Epidermal melanocyte (primary cell): ENCODE data around the gene PSG1.
"Not testable (repeated sequence)": the region's sequence is repeated elsewhere in the genome, so short reads cannot be mapped to it uniquely, and the experiment has no call there.

ENCODE experiments used
- DNase-seq: peaks from one replicate; pipeline ENCODE4 v3.0.0; 2011; ENCODE audit warnings: low spot score; ENCODE audit not compliant: insufficient read length

PSG1 gene

GRCh38 chr19:42879613-42880012 lies at the start of gene PSG1:
TSS of gene PSG1 (minus strand) at chr19:42879713. CDS start at chr19:42879581, 132 bp downstream.
- no peak for DNase-seq

GRCh38 chr19:42928896-42929295 lies 49.4 kb upstream of the PSG1 start:
- no peak for DNase-seq

- DNase-seq = no peak
These were observed 47.3 kb upstream of the PSG1 start for GRCh38 chr19:42926781-42927180.

GRCh38 chr19:42923106-42923505 lies 43.6 kb upstream of the PSG1 start:
- not testable (repeated sequence) for DNase-seq

- not testable (repeated sequence) for DNase-seq
These were observed 41.5 kb upstream of the PSG1 start for GRCh38 chr19:42920971-42921370.

- DNase-seq = no peak
These were observed 40.2 kb upstream of the PSG1 start for GRCh38 chr19:42919757-42920079.

GRCh38 chr19:42919070-42919756 lies 39.7 kb upstream of the PSG1 start:
- not testable (repeated sequence) for DNase-seq

- not testable (repeated sequence) for DNase-seq
These were observed 39.0 kb upstream of the PSG1 start for GRCh38 chr19:42918377-42919069.

- DNase-seq = not testable (repeated sequence)
These were observed 38.1 kb upstream of the PSG1 start, which contains the start of gene PSG6 for GRCh38 chr19:42917634-42918033. TSS of gene PSG6 (minus strand) at chr19:42917894. CDS start at chr19:42917792, 102 bp downstream.

GRCh38 chr19:42916931-42917330 lies 37.4 kb upstream of the PSG1 start:
- DNase-seq = not testable (repeated sequence)

GRCh38 chr19:42913516-42913915 lies 34.0 kb upstream of the PSG1 start:
- DNase-seq = not testable (repeated sequence)

- not testable (repeated sequence) for DNase-seq
These were observed 33.4 kb upstream of the PSG1 start for GRCh38 chr19:42912941-42913340.

- DNase-seq = not testable (repeated sequence)
These were observed 32.2 kb upstream of the PSG1 start for GRCh38 chr19:42911731-42912130.

- DNase-seq = not testable (repeated sequence)
These were observed 26.6 kb upstream of the PSG1 start for GRCh38 chr19:42906162-42906561.

- not testable (repeated sequence) for DNase-seq
These were observed 21.0 kb upstream of the PSG1 start for GRCh38 chr19:42900561-42900960.

- DNase-seq = not testable (repeated sequence)
These were observed 20.2 kb upstream of the PSG1 start for GRCh38 chr19:42899674-42900073.

- not testable (repeated sequence) for DNase-seq
These were observed 19.6 kb upstream of the PSG1 start for GRCh38 chr19:42899110-42899509.

GRCh38 chr19:42898656-42899055 lies 19.1 kb upstream of the PSG1 start:
- not testable (repeated sequence) for DNase-seq

GRCh38 chr19:42897729-42898128 lies 18.2 kb upstream of the PSG1 start:
- DNase-seq = not testable (repeated sequence)

- DNase-seq = not testable (repeated sequence)
These were observed 10.9 kb upstream of the PSG1 start for GRCh38 chr19:42890446-42890845.

- not testable (repeated sequence) for DNase-seq
These were observed 8.4 kb upstream of the PSG1 start for GRCh38 chr19:42887876-42888445.

GRCh38 chr19:42882730-42883129 lies 3.2 kb upstream of the PSG1 start:
- DNase-seq = not testable (repeated sequence)
